Activated naive CD4-positive, alpha-beta T cell treated with anti-CD3 and anti-CD28 coated beads, Interleukin-2, amount 50 U/mL, for 72 hours (primary cell): ENCODE results near the gene CCDC73. TPM values are rescaled to one million over a fixed set of nuclear protein-coding genes. Genes with fewer than 3 reads are reported as not detected.
"Not testable (repeated sequence)": the region's sequence is repeated elsewhere in the genome, so short reads cannot be mapped to it uniquely, and the experiment has no call there.

ENCODE experiments used
- ATAC-seq, 2 donors: fragments of 150-1000 bp; cut with Tn5 transposase; 2 replicates each; pipeline ENCODE4 v1.10.0; 2021; ENCODE audit warnings: mild to moderate bottlenecking in 2 of 2, moderate library complexity in 2 of 2
- DNase-seq, 2 donors: peaks; one replicate each; pipeline ENCODE4 v3.0.0; 2021 to 2022; ENCODE audit warnings: low spot score in 2 of 2
- H3K27ac Mint-ChIP-seq, 2 donors: one replicate each; pipeline ENCODE4 v1.8.0; 2022; ENCODE audit warnings: mild to moderate bottlenecking in 2 of 2, mixed read lengths in 2 of 2
- H3K36me3 Mint-ChIP-seq, 2 donors: one replicate each; pipeline ENCODE4 v1.8.0; 2022; ENCODE audit warnings: mixed read lengths in 2 of 2
- H3K9me3 Mint-ChIP-seq, 2 donors: one replicate each; pipeline ENCODE4 v1.8.0; 2022; ENCODE audit warnings: mixed read lengths in 2 of 2
- total RNA-seq, 2 donors: library from RNA; stranded (reverse); gene quantifications; one replicate each; pipeline ENCODE4 v1.2.3, GENCODE V29; 2022

The CCDC73 gene
- under 1 TPM in 1 of 2 donors, not detected in 1; 0.10 TPM for total RNA-seq

GRCh38 chr11:32794439-32794838 lies at the start of gene CCDC73:
Gene CCDC73, minus strand, starts transcription at chr11:32794662. Its CDS starts 34,419 bp downstream, at chr11:32760243.
- no peak for ATAC-seq

GRCh38 chr11:32843544-32843943 lies 49.1 kb upstream of the CCDC73 start:
- ATAC-seq (no peak), DNase-seq (no peak)
- no peaks in the 10 kb centered on the region for H3K9me3 Mint-ChIP-seq
- H3K27ac Mint-ChIP-seq, result no peak overlapping the region
- H3K36me3 Mint-ChIP-seq, result no peaks in the 10 kb centered on the region

More at GRCh38 chr11:32794439-32794838, at the start of gene CCDC73:
- Mint-ChIP-seq H3K36me3 (no peaks in the 10 kb centered on the region), H3K27ac (no peak within 1 kb of the TSS), H3K9me3 (no peaks in the 10 kb centered on the region)
- no peak for DNase-seq

GRCh38 chr11:32840587-32840986 lies 46.1 kb upstream of the CCDC73 start:
- Mint-ChIP-seq H3K36me3 (no peaks in the 10 kb centered on the region), H3K27ac (no peak overlapping the region), H3K9me3 (no peaks in the 10 kb centered on the region)
- ATAC-seq (no peak), DNase-seq (no peak)

GRCh38 chr11:32839308-32839707 lies 44.8 kb upstream of the CCDC73 start:
- H3K27ac Mint-ChIP-seq, result no peak overlapping the region
- H3K36me3 Mint-ChIP-seq, result no peaks in the 10 kb centered on the region
- no peak for DNase-seq
- ATAC-seq, result no peak
- H3K9me3 Mint-ChIP-seq, result no peaks in the 10 kb centered on the region

GRCh38 chr11:32838505-32839274 lies 44.2 kb upstream of the CCDC73 start:
- Mint-ChIP-seq H3K9me3 (no peaks in the 10 kb centered on the region), H3K27ac (no peak overlapping the region)
- ATAC-seq, result peak in 1 of 2 donors; percentile 41

GRCh38 chr11:32836946-32837345 lies 42.5 kb upstream of the CCDC73 start:
- no peak for ATAC-seq
- Mint-ChIP-seq H3K9me3 (no peaks in the 10 kb centered on the region), H3K36me3 (no peaks in the 10 kb centered on the region), H3K27ac (no peak overlapping the region)
- no peak for DNase-seq

More at GRCh38 chr11:32838505-32839274, 44.2 kb upstream of the CCDC73 start:
- no peak for DNase-seq
- H3K36me3 Mint-ChIP-seq, result no peaks in the 10 kb centered on the region

- no peak for ATAC-seq
- no peak overlapping the region for H3K27ac Mint-ChIP-seq
Observed at GRCh38 chr11:32833921-32834320, 39.5 kb upstream of the CCDC73 start.

GRCh38 chr11:32831221-32831620 lies 36.8 kb upstream of the CCDC73 start:
- ATAC-seq, result no peak
- Mint-ChIP-seq H3K27ac (no peak overlapping the region), H3K36me3 (no peaks in the 10 kb centered on the region), H3K9me3 (no peaks in the 10 kb centered on the region)
- DNase-seq, result no peak

More at GRCh38 chr11:32833921-32834320, 39.5 kb upstream of the CCDC73 start:
- Mint-ChIP-seq H3K9me3 (no peaks in the 10 kb centered on the region), H3K36me3 (no peaks in the 10 kb centered on the region)
- no peak for DNase-seq

GRCh38 chr11:32830796-32831195 lies 36.3 kb upstream of the CCDC73 start:
- no peak for ATAC-seq
- no peak for DNase-seq
- Mint-ChIP-seq H3K27ac (no peak overlapping the region), H3K9me3 (no peaks in the 10 kb centered on the region), H3K36me3 (no peaks in the 10 kb centered on the region)

GRCh38 chr11:32830413-32830738 lies 35.9 kb upstream of the CCDC73 start:
- no peaks in the 10 kb centered on the region for H3K9me3 Mint-ChIP-seq
- H3K36me3 Mint-ChIP-seq, result no peaks in the 10 kb centered on the region

GRCh38 chr11:32829680-32830412 lies 35.4 kb upstream of the CCDC73 start, which contains the start of gene PRRG4:
Gene PRRG4, plus strand, starts transcription at chr11:32829927. Its CDS starts 603 bp downstream, at chr11:32830530.
- DNase-seq (peak; percentile 60 to 70), ATAC-seq (peak; percentile 84 to 92)
- H3K9me3 Mint-ChIP-seq, result no peaks in the 10 kb centered on the region
- H3K27ac Mint-ChIP-seq, result peak within 1 kb of the TSS; percentile 74 to 91
- no peaks in the 10 kb centered on the region for H3K36me3 Mint-ChIP-seq

More at GRCh38 chr11:32830413-32830738, 35.9 kb upstream of the CCDC73 start:
- no peak overlapping the region for H3K27ac Mint-ChIP-seq
- DNase-seq (no peak), ATAC-seq (no peak)

- no peaks in the 10 kb centered on the region for H3K9me3 Mint-ChIP-seq
- H3K27ac Mint-ChIP-seq, result peak overlapping the region; percentile 74 to 91
- no peaks in the 10 kb centered on the region for H3K36me3 Mint-ChIP-seq
- ATAC-seq (peak; percentile 49 to 51), DNase-seq (no peak)
Observed at GRCh38 chr11:32829157-32829679, 34.8 kb upstream of the CCDC73 start.

- ATAC-seq (no peak), DNase-seq (no peak)
- Mint-ChIP-seq H3K9me3 (no peaks in the 10 kb centered on the region), H3K27ac (no peak overlapping the region), H3K36me3 (peaks cover 0 to 7% of the 10 kb centered on the region in 2 donors)
Observed at GRCh38 chr11:32827276-32827675, 32.8 kb upstream of the CCDC73 start.

- DNase-seq (no peak), ATAC-seq (no peak)
- peaks cover 0 to 7% of the 10 kb centered on the region in 2 donors for H3K36me3 Mint-ChIP-seq
- H3K9me3 Mint-ChIP-seq, result no peaks in the 10 kb centered on the region
- no peak overlapping the region for H3K27ac Mint-ChIP-seq
Observed at GRCh38 chr11:32826113-32826512, 31.7 kb upstream of the CCDC73 start.

GRCh38 chr11:32823617-32824016 lies 29.2 kb upstream of the CCDC73 start:
- not testable (repeated sequence) for H3K36me3 Mint-ChIP-seq, DNase-seq, H3K27ac Mint-ChIP-seq, ATAC-seq, H3K9me3 Mint-ChIP-seq

GRCh38 chr11:32821917-32822560 lies 27.6 kb upstream of the CCDC73 start:
- no peak for DNase-seq
- Mint-ChIP-seq H3K27ac (no peak overlapping the region), H3K9me3 (no peaks in the 10 kb centered on the region), H3K36me3 (peaks cover 0 to 7% of the 10 kb centered on the region in 2 donors)
- no peak for ATAC-seq

- Mint-ChIP-seq H3K36me3 (peaks cover 0 to 7% of the 10 kb centered on the region in 2 donors), H3K9me3 (no peaks in the 10 kb centered on the region), H3K27ac (no peak overlapping the region)
- ATAC-seq (peak; percentile 66 to 86), DNase-seq (no peak)
Observed at GRCh38 chr11:32821517-32821916, 27.1 kb upstream of the CCDC73 start.
